K562 (cell line): Measurements from ENCODE around the gene LRRC10B. TPM values are rescaled to one million over a fixed set of nuclear protein-coding genes. Genes with fewer than 3 reads are reported as not detected.

Experiments
- ATAC-seq: fragments of 200-7000 bp; cut with Tn5 transposase; 3 replicates; pipeline ENCODE4 v1.9.1; 2020; ENCODE audit warnings: moderate library complexity
- BruUV-seq: library from RNA; stranded (reverse); fragments of 400-500 nt; replicated peaks from 2 replicates; lab custom pipeline; 2021; lab: Mats Ljungman, UMichigan
- CTCF ChIA-PET: fragments of 300-600 bp; formaldehyde crosslinking; extraction: SDS; loops from one replicate; lab custom pipeline; 2021; ENCODE audit warnings: low intra/inter-chr PET ratio; lab: Yijun Ruan, JAX
- POLR2A ChIA-PET: fragments of 300-600, 350-650 bp; sonication (Branson Sonifier 250); formaldehyde crosslinking; extraction: SDS; loops from one replicate; lab custom pipeline; 2021; ENCODE audit warnings: antibody characterized with exemption, inconsistent platforms; lab: Yijun Ruan, JAX
- DNase-seq, 4 experiments: peaks; one replicate each; pipeline versions ENCODE4 v3.0.0 to v3.0.0-alpha.2; 2011 to 2018; ENCODE audit warnings: low spot score in 3 of 4, mixed read lengths in 3 of 4; ENCODE audit errors: extremely low read depth in 1 of 4
- FAIRE-seq: peaks from 2 replicates; lab custom pipeline; 2011; peaks lifted over from hg19 to GRCh38; lab: Jason Lieb, UNC
- H2AFZ ChIP-seq: 2 replicates; pipeline ENCODE4 v1.6.0; 2011; ENCODE audit warnings: low read depth, low read length, control low read depth, inconsistent platforms
- H3K27ac ChIP-seq: fragments of 200-600 bp; 3 replicates; pipeline ENCODE4 v1.8.0; 2011; ENCODE audit warnings: low read depth, mild to moderate bottlenecking, control low read depth, inconsistent platforms, low read length, moderate library complexity, mixed read lengths; ENCODE audit errors: extremely low read depth
- H3K27me3 ChIP-seq, 2 experiments: fragments of 300-600 bp in 1 of 2; 2 replicates in 1 of 2; 3 replicates in 1 of 2; pipeline versions ENCODE4 v1.6.0 to v1.8.0; 2011; ENCODE audit warnings: inconsistent platforms in 2 of 2, low read length in 2 of 2, mild to moderate bottlenecking in 1 of 2, mixed read lengths in 1 of 2, moderate library complexity in 1 of 2; ENCODE audit not compliant: control insufficient read depth in 2 of 2, insufficient read depth in 2 of 2
- H3K36me3 ChIP-seq: fragments of 300-600 bp; 3 replicates; pipeline ENCODE4 v1.8.0; 2011; ENCODE audit warnings: mild to moderate bottlenecking, low read length, inconsistent platforms; ENCODE audit not compliant: control insufficient read depth, insufficient read depth
- H3K4me1 ChIP-seq, 2 experiments: fragments of 200-600 bp in 1 of 2; replicated peaks in 1 of 2; 2 replicates in 1 of 2; 3 replicates in 1 of 2; pipeline versions ENCODE4 v1.5.1 to v1.8.0; 2011; ENCODE audit warnings: inconsistent platforms in 2 of 2, low read length in 2 of 2, mild to moderate bottlenecking in 1 of 2, mixed read lengths in 1 of 2, moderate library complexity in 1 of 2; ENCODE audit not compliant: control insufficient read depth in 2 of 2, insufficient read depth in 2 of 2
- H3K4me2 ChIP-seq: 2 replicates; pipeline ENCODE4 v1.6.1; 2011; ENCODE audit warnings: low read length, control low read depth, inconsistent platforms, mixed read lengths; ENCODE audit not compliant: insufficient read depth
- H3K4me3 ChIP-seq: fragments of 200-600 bp; sonication (generic), shearing (Covaris generic); 2 replicates; pipeline ENCODE4 v1.5.1; 2016; ENCODE audit warnings: control low read depth, inconsistent platforms
- H3K79me2 ChIP-seq: fragments of 200-600 bp; 3 replicates; pipeline ENCODE4 v1.8.0; 2011; ENCODE audit warnings: low read length, inconsistent platforms; ENCODE audit not compliant: control insufficient read depth, insufficient read depth
- H3K9ac ChIP-seq, 2 experiments: 2 replicates each; pipeline versions ENCODE4 v1.6.0 to v1.6.1; 2011; ENCODE audit warnings: low read depth in 2 of 2, low read length in 2 of 2, control low read depth in 1 of 2, inconsistent platforms in 1 of 2, mild to moderate bottlenecking in 1 of 2, mixed read lengths in 1 of 2; ENCODE audit not compliant: insufficient read depth in 1 of 2
- H3K9me1 ChIP-seq: one replicate; pipeline ENCODE4 v1.6.0; 2011; ENCODE audit warnings: inconsistent platforms, mild to moderate bottlenecking, low read length, moderate library complexity; ENCODE audit not compliant: control insufficient read depth, insufficient read depth
- H3K9me3 ChIP-seq: replicated peaks from 2 replicates; pipeline ENCODE4 v1.5.1; 2011; ENCODE audit warnings: low read depth, low read length, inconsistent platforms; ENCODE audit not compliant: control insufficient read depth, insufficient read depth
- H4K20me1 ChIP-seq: replicated peaks from 2 replicates; pipeline ENCODE4 v1.6.1; 2011; ENCODE audit warnings: low read length, inconsistent platforms, mixed read lengths; ENCODE audit not compliant: control insufficient read depth, insufficient read depth
- E2F6 ChIP-seq, 2 experiments: IDR thresholded peaks; 2 replicates each; pipeline ENCODE4 v1.6.1; 2011; ENCODE audit warnings: borderline replicate concordance in 1 of 2, control low read depth in 1 of 2, low read depth in 1 of 2, low read length in 1 of 2, mild to moderate bottlenecking in 1 of 2, mixed read lengths in 1 of 2, moderate library complexity in 1 of 2; ENCODE audit not compliant: insufficient read depth in 1 of 2, insufficient read length in 1 of 2, poor library complexity in 1 of 2, severe bottlenecking in 1 of 2; ENCODE audit errors: extremely low read depth in 1 of 2
- ELF4 ChIP-seq: fragments of 450-650 bp; formaldehyde crosslinking; IDR thresholded peaks from 2 replicates; pipeline ENCODE4 v1.4.0; 2022; ENCODE audit warnings: missing genetic modification characterization
- HNRNPH1 ChIP-seq: fragments of 200-400 bp; formaldehyde crosslinking; optimal IDR thresholded peaks from 2 replicates; pipeline ENCODE3; 2017; ENCODE audit warnings: low read depth, mild to moderate bottlenecking, low read length, moderate library complexity
- HOXB6 ChIP-seq: fragments of 250-450 bp; sonication (Bioruptor Pico); IDR thresholded peaks from 2 replicates; pipeline ENCODE4 v1.5.1; 2022; ENCODE audit warnings: mild to moderate bottlenecking, borderline replicate concordance
- JUND ChIP-seq, 2 experiments: IDR thresholded peaks; 2 replicates in 1 of 2; 3 replicates in 1 of 2; pipeline ENCODE4 v1.6.1; 2011; ENCODE audit warnings: borderline replicate concordance in 2 of 2, low read depth in 2 of 2, low read length in 2 of 2, improper control_type of control experiment in 1 of 2, missing biosample characterization in 1 of 2, missing genetic modification characterization in 1 of 2, missing genetic modification reagents in 1 of 2
- MAX ChIP-seq: sonication (generic); formaldehyde crosslinking; IDR thresholded peaks from 2 replicates; pipeline ENCODE4 v1.9.0; 2022; ENCODE audit warnings: mild to moderate bottlenecking, missing genetic modification reagents
- MLLT1 ChIP-seq, 2 experiments: fragments of 450-650 bp; IDR thresholded peaks; 2 replicates each; pipeline ENCODE4 v1.6.1; 2016
- RBM15 ChIP-seq: fragments of 200-400 bp; formaldehyde crosslinking; IDR thresholded peaks from 2 replicates; pipeline ENCODE4 v1.6.1; 2018; ENCODE audit warnings: mild to moderate bottlenecking, low read length, moderate library complexity; ENCODE audit not compliant: insufficient read depth
- SAP30 ChIP-seq: fragments of 200-600 bp; sonication (generic); IDR thresholded peaks from 2 replicates; pipeline ENCODE4 v1.6.1; 2012; ENCODE audit warnings: borderline replicate concordance, low read depth, mild to moderate bottlenecking, moderate library complexity, low read length, control low read depth, inconsistent platforms; ENCODE audit not compliant: insufficient read depth, poor library complexity, severe bottlenecking
- SRSF9 ChIP-seq: fragments of 200-400 bp; formaldehyde crosslinking; IDR thresholded peaks from 2 replicates; pipeline ENCODE4 v1.6.1; 2017; ENCODE audit warnings: low read depth, low read length, borderline replicate concordance
- WGBS: fragments of 100-300 bp; shearing (Covaris generic); methylation state at CpG from one replicate; pipeline ENCODE4 v1.1.6; 2016; ENCODE audit warnings: low coverage, mixed read lengths; ENCODE audit not compliant: insufficient coverage; ENCODE audit errors: missing lambda C conversion rate; 5-methylcytosine and 5-hydroxymethylcytosine counted together
- in situ Hi-C: fragments of 300-500 bp; cut with MboI; formaldehyde crosslinking; loops from 4 replicates; pipeline ENCODE4 v1.15.0; 2018; ENCODE audit warnings: inconsistent platforms, mixed read lengths
- intact Hi-C: fragments of 100-400 bp; cut with micrococcal nuclease; formaldehyde crosslinking; loops from 2 replicates; pipeline ENCODE4 v1.14.2; 2022
- polyA plus RNA-seq, 8 experiments: library from polyadenylated mRNA; depleted of rRNA in 4 of 8; stranded (reverse) in 5 of 8; unstranded in 3 of 8; fragments of >200 nt; fragmentation: Nextera tagmentation in 2 of 8; fragmentation: Illumina TruSeq in 1 of 8; extraction: Ambion mirVana in 2 of 8; extraction: Trizol in 1 of 8; gene quantifications; 2 replicates each; pipeline versions ENCODE4 v1.2.1 to v1.2.3, GENCODE V29; 2011 to 2014; ENCODE audit warnings: inconsistent platforms in 1 of 8, missing spikeins in 1 of 8
- total RNA-seq, 7 experiments: library from RNA; depleted of rRNA in 6 of 7; stranded (reverse); fragments of >200 nt in 6 of 7; fragmentation: Illumina TruSeq in 2 of 7; extraction: Trizol in 2 of 7; gene quantifications; 2 replicates each; pipeline versions ENCODE4 v1.2.1 to v1.2.3, GENCODE V29; 2011 to 2021; ENCODE audit warnings: low replicate concordance in 1 of 7
- TF ChIP-seq, protein P1 (sequence below): fragments of 450-650 bp; IDR thresholded peaks from 2 replicates; pipeline ENCODE4 v1.6.1; 2018; ENCODE audit warnings: mild to moderate bottlenecking, low read depth; ENCODE audit not compliant: partially characterized antibody

The LRRC10B gene
- total and polyA plus RNA-seq, 9 of the 15 experiments (the other 6 are each of a cell fraction or from before 2014, with no cell fraction given): 0.11 TPM; not detected in 8

DNA sequence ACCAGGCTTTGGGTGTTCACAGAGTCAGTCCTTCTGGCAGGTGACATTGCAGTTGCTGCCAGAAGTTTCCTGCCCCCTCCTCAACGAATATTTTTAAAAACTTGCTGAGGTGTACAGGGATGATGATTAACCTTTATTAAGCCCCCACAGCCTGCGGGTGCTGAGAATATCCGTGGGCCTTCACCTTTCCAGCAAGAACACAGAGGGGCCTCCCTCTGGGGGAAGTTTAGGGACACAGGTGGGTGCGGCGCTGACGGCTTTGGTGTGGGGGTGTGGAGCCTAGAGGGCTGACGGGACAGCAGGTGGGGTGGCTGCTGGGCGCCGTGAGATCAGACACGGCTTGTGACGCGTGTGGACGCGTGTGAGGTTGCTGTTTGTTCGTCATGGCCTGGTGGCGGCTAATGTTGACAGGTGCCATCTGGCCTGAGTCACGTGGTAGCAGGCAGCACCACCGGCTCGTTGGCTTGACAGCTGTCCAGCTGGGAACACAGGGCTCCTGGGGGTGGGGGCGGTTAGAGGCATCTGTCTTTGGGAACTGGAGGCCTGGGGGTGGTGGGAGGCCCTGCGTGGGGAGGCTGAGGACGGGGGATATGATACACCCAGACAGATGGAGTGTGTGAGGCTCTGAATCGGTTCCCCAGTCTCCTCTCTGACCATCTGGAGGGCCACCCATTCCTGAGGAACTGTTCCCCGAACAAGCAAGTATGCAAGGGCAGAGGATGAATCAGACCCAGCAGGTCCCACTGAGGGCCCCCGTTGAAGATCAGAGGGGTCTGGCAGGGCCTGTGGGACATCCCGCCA lies 12.5 kb upstream of the LRRC10B start (continued):
- TF ChIP-seq E2F6 (IDR thresholded peaks at IDR 0.05; ENCODE audit: borderline replicate concordance in 1 of 2, extremely low read depth in 1 of 2, insufficient read depth in 1 of 2, insufficient read length in 1 of 2, low read depth in 1 of 2, low read length in 1 of 2, poor library complexity in 1 of 2, severe bottlenecking in 1 of 2): peak in 1 of 2 experiments; percentile 47
- TF ChIP-seq RBM15: no peak
- no peak for TF ChIP-seq SAP30
- TF ChIP-seq MAX (CRISPR knock-in tag): peak; percentile 58; the same call in 1 of the 2 replicates

GRCh38 chr11:61496602-61497400 lies 11.7 kb upstream of the LRRC10B start:
- POLR2A ChIA-PET: no interaction called here
- WGBS: 55% methylated on average over 15 of the region's 15 CpGs
- no peak for TF ChIP-seq HOXB6 (CRISPR knock-in tag)
- TF ChIP-seq, protein P1, sequence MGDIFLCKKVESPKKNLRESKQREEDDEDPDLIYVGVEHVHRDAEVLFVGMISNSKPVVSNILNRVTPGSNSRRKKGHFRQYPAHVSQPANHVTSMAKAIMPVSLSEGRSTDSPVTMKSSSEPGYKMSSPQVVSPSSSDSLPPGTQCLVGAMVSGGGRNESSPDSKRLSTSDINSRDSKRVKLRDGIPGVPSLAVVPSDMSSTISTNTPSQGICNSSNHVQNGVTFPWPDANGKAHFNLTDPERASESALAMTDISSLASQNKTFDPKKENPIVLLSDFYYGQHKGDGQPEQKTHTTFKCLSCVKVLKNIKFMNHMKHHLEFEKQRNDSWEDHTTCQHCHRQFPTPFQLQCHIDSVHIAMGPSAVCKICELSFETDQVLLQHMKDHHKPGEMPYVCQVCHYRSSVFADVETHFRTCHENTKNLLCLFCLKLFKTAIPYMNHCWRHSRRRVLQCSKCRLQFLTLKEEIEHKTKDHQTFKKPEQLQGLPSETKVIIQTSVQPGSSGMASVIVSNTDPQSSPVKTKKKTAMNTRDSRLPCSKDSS: peak; percentile 15
- TF ChIP-seq ELF4 (CRISPR knock-in tag): 0 out of 2 replicates have a peak, but pooled peaks have one; percentile 41
- TF ChIP-seq HNRNPH1: no peak
- no peak for TF ChIP-seq SRSF9
- TF ChIP-seq JUND (IDR thresholded peaks at IDR 0.05; ENCODE audit: borderline replicate concordance, low read depth, low read length): no peak
- TF ChIP-seq JUND (tag; IDR thresholded peaks at IDR 0.05; ENCODE audit: borderline replicate concordance, low read depth, low read length): no peak
- 0 out of 4 replicates have a peak, but pooled peaks of 1 of the 2 experiments have one; percentile 4 for TF ChIP-seq MLLT1 (IDR thresholded peaks at IDR 0.05)

More at GRCh38 chr11:61496602-61497400, 11.7 kb upstream of the LRRC10B start:
- Histone ChIP-seq H3K36me3 (no peaks in the 10 kb centered on the region), H3K9ac (no peak overlapping the region), H3K4me3 (no peak overlapping the region), H3K79me2 (no peaks in the 10 kb centered on the region), H3K9me3 (no peaks in the 10 kb centered on the region; the same call in 1 of the 2 replicates), H2AFZ (no peak overlapping the region), H3K27me3 (peaks cover 0 to 36% of the 10 kb centered on the region in 2 experiments; a peak in 3 of 5 replicates), H3K9me1 (peaks cover 3% of the 10 kb centered on the region), H3K4me1 (peaks cover 0 to 7% of the 10 kb centered on the region in 2 experiments; a peak in 3 of 5 replicates), H3K4me2 (no peak overlapping the region), H3K27ac (no peak overlapping the region; the same call in 2 of the 3 replicates), H4K20me1 (no peaks in the 10 kb centered on the region)
- ATAC-seq: no peak
- no peak for DNase-seq
- FAIRE-seq: no peak
- in situ Hi-C loops: no loop called here
- intact Hi-C loops: no loop called here
- CTCF ChIA-PET: no interaction called here
- no TSS peak for BruUV-seq
